ENCODE data around the gene KCNIP4.

- TF ChIP-seq POLR2AphosphoS5 (IDR thresholded peaks at IDR 0.05) (no peak), CTCF (IDR thresholded peaks at IDR 0.05) (no peak)
Measured at GRCh38 chr4:21858971-21859370, 89.6 kb downstream of the KCNIP4 start.
